ENCODE data around the gene COPS2.

DNA sequence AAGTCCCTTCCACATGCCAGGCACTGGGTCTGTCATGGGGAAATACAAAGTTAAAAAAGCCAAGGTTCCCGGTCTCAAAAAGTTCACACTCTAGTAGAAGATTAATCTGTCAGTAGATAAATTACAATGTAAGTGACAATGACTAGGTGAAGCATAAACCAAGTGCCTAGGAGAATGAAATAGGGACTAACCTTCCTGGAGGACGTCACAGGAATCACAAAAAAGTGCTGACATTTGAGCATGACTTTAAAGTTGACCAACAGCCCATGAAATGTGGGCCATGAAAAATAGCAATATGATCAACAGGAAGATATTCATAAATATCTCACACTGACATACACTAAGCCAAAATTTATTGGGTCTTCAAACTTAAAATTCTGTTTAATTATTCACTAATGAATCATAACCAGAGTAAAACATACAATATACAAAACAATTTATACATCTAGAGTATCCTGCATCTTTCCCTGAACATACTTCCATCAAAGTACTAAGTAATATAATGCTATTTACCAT, 20.0 kb downstream of the COPS2 start:
- TF ChIP-seq MXI1 (IDR thresholded peaks at IDR 0.05; ENCODE audit: low read depth, low read length) = no peak
- TF ChIP-seq, protein P1, sequence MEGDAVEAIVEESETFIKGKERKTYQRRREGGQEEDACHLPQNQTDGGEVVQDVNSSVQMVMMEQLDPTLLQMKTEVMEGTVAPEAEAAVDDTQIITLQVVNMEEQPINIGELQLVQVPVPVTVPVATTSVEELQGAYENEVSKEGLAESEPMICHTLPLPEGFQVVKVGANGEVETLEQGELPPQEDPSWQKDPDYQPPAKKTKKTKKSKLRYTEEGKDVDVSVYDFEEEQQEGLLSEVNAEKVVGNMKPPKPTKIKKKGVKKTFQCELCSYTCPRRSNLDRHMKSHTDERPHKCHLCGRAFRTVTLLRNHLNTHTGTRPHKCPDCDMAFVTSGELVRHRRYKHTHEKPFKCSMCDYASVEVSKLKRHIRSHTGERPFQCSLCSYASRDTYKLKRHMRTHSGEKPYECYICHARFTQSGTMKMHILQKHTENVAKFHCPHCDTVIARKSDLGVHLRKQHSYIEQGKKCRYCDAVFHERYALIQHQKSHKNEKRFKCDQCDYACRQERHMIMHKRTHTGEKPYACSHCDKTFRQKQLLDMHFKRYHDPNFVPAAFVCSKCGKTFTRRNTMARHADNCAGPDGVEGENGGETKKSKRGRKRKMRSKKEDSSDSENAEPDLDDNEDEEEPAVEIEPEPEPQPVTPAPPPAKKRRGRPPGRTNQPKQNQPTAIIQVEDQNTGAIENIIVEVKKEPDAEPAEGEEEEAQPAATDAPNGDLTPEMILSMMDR (IDR thresholded peaks at IDR 0.05) = no peak
- no peak for TF ChIP-seq SMC3 (IDR thresholded peaks at IDR 0.05; ENCODE audit: low read depth, low read length)
- TF ChIP-seq, protein P2, sequence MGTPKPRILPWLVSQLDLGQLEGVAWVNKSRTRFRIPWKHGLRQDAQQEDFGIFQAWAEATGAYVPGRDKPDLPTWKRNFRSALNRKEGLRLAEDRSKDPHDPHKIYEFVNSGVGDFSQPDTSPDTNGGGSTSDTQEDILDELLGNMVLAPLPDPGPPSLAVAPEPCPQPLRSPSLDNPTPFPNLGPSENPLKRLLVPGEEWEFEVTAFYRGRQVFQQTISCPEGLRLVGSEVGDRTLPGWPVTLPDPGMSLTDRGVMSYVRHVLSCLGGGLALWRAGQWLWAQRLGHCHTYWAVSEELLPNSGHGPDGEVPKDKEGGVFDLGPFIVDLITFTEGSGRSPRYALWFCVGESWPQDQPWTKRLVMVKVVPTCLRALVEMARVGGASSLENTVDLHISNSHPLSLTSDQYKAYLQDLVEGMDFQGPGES (IDR thresholded peaks at IDR 0.05; ENCODE audit: low read depth, low read length) = no peak
- TF ChIP-seq, protein P3, sequence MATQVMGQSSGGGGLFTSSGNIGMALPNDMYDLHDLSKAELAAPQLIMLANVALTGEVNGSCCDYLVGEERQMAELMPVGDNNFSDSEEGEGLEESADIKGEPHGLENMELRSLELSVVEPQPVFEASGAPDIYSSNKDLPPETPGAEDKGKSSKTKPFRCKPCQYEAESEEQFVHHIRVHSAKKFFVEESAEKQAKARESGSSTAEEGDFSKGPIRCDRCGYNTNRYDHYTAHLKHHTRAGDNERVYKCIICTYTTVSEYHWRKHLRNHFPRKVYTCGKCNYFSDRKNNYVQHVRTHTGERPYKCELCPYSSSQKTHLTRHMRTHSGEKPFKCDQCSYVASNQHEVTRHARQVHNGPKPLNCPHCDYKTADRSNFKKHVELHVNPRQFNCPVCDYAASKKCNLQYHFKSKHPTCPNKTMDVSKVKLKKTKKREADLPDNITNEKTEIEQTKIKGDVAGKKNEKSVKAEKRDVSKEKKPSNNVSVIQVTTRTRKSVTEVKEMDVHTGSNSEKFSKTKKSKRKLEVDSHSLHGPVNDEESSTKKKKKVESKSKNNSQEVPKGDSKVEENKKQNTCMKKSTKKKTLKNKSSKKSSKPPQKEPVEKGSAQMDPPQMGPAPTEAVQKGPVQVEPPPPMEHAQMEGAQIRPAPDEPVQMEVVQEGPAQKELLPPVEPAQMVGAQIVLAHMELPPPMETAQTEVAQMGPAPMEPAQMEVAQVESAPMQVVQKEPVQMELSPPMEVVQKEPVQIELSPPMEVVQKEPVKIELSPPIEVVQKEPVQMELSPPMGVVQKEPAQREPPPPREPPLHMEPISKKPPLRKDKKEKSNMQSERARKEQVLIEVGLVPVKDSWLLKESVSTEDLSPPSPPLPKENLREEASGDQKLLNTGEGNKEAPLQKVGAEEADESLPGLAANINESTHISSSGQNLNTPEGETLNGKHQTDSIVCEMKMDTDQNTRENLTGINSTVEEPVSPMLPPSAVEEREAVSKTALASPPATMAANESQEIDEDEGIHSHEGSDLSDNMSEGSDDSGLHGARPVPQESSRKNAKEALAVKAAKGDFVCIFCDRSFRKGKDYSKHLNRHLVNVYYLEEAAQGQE (IDR thresholded peaks at IDR 0.05; ENCODE audit: low read depth, low read length) = no peak
- no peak for TF ChIP-seq POLR2AphosphoS5 (IDR thresholded peaks at IDR 0.05; ENCODE audit: low read depth, low read length)
- TF ChIP-seq EZH2phosphoT487 (IDR thresholded peaks at IDR 0.05; ENCODE audit: borderline replicate concordance, low read depth) = no peak
- TF ChIP-seq YY1 (IDR thresholded peaks at IDR 0.05; ENCODE audit: low read depth) = no peak
- TF ChIP-seq, protein P4, sequence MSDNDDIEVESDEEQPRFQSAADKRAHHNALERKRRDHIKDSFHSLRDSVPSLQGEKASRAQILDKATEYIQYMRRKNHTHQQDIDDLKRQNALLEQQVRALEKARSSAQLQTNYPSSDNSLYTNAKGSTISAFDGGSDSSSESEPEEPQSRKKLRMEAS (IDR thresholded peaks at IDR 0.05; ENCODE audit: low read depth) = no peak
- no peak for TF ChIP-seq RCOR1 (IDR thresholded peaks at IDR 0.05; ENCODE audit: low read length)

Data from SK-N-SH (cell line).